ENCODE results near the gene PKDCC. TPM values are rescaled to one million over a fixed set of nuclear protein-coding genes. Genes with fewer than 3 reads are reported as not detected.

The PKDCC gene
- total and polyA plus RNA-seq, 2 experiments from 2014 or later: 1.2 to 9.9 TPM

DNA sequence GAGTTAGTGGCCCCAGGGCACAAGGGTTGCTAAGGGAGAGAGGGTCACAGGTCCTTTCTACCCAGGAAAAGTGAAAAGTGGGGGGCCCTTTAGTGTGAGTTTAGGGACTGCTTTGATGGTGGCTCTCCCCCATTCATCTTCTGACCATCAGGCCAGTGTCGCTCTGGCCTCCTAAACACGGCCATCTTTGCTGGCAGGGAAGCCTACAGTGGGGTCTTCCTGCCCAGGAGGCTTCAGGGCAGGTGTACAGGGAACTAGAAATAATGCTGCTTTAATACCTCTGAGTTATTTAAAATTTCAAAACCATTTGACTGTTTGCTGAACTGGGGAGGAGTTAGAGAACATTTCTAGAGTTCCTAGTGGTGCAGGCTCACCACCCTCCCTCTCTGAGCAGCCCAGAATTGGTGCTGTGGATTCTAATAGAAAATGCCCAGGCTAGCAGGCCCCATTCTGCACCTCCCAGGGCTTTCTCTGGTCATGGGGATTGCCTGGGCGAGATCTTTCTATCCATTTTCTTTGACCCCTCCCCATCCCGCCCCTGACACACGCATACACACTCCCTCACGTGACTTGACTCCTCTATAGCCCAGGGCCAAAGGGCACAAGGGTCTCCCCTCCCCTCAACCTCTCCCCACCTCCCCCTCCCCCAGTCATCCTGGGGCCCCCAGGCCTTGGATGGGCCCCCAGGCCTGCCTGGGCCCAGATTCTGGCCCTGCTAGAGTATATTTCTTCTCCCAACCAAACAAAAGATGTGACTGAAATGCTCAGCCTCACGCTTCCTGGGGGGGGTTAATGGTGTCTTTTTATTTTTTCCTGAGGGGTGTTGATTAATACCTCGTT, 3.1 kb downstream of the PKDCC start:
- TF ChIP-seq EZH2 (IDR thresholded peaks at IDR 0.05; ENCODE audit: insufficient read depth, poor library complexity, severe bottlenecking) (no peak), EZH2phosphoT487 (IDR thresholded peaks at IDR 0.05; ENCODE audit: insufficient read depth, low read depth) (no peak)
- no peaks in the 10 kb centered on the region for H3F3A ChIP-seq (ENCODE audit: insufficient read depth)
- peak; percentile 30 for DNase-seq
- H3K4me2 ChIP-seq (ENCODE audit: unreplicated experiment): peak overlapping the region; percentile 94
- no peaks in the 10 kb centered on the region for H3K9me3 ChIP-seq (ENCODE audit: low read depth)
- H3K9me2 ChIP-seq (ENCODE audit: insufficient read depth): no peaks in the 10 kb centered on the region
- peak overlapping the region; percentile 74; the same call in 1 of the 2 replicates for H2AFZ ChIP-seq
- no peaks in the 10 kb centered on the region for H3K36me3 ChIP-seq (ENCODE audit: low read depth)
- H3K4me3 ChIP-seq: peak overlapping the region; percentile 70; the same call in 1 of the 2 replicates
- peaks cover 18% of the 10 kb centered on the region; the same call in 1 of the 2 replicates for H3K79me2 ChIP-seq (ENCODE audit: insufficient read depth)
- peak overlapping the region; percentile 76 for H3K9ac ChIP-seq
- H3K4me1 ChIP-seq (ENCODE audit: insufficient read depth): peaks cover 21% of the 10 kb centered on the region
- WGBS, 2 experiments (ENCODE audit: low coverage in 1 of 2, low lambda C conversion rate in 2 of 2, missing lambda C conversion rate in 2 of 2): 60% methylated on average over 8 of the region's 8 CpGs
- no peaks in the 10 kb centered on the region for H3K27me3 ChIP-seq (replicated peaks; ENCODE audit: insufficient read depth)
- in situ Hi-C loops (cut with MboI): no loop called here
- no peaks in the 10 kb centered on the region for H4K20me1 ChIP-seq (ENCODE audit: insufficient read depth)
- no peak overlapping the region for H3K27ac ChIP-seq

DNA sequence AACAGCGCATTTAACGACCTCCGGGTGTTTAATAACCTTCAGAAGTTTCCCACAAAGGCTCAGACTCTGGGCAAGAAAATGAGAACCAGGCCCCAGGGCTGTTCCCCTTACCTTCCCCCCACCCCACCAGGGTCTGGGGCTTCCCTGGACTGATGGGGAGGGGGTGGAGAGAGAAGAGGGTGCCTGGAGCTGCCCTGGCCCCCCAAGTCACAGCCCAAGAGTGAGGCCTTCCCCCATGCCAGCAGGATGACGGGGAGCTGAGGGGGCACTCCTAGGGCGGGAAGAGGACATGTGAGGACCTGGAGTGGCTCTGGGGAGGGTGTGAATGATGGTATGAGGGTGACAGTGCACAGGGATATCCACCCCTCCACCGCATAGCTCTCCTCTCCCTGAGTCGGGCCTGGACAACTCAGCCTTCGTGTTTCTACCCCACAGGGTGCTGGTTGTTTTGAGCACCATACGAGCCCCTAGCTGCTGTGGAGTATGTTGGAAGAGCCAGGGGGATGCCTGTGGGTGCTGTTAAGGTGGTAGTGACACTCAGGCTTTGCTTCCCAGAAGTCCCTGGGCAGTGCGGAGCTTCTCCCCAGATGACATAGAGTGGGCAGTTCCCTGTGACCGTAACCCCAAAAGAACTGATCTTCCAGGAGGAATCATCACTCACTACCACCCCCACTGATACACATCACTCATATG, 3.9 kb downstream of the PKDCC start:
- peaks cover 21% of the 10 kb centered on the region for H3K4me1 ChIP-seq (ENCODE audit: insufficient read depth)
- in situ Hi-C loops (cut with MboI): no loop called here
- no peak overlapping the region for H3K4me2 ChIP-seq (ENCODE audit: unreplicated experiment)
- H3K27ac ChIP-seq: no peak overlapping the region
- no peaks in the 10 kb centered on the region for H3K9me2 ChIP-seq (ENCODE audit: insufficient read depth)
- H3F3A ChIP-seq (ENCODE audit: insufficient read depth): no peaks in the 10 kb centered on the region
- TF ChIP-seq EZH2 (IDR thresholded peaks at IDR 0.05; ENCODE audit: insufficient read depth, poor library complexity, severe bottlenecking) (no peak), EZH2phosphoT487 (IDR thresholded peaks at IDR 0.05; ENCODE audit: insufficient read depth, low read depth) (no peak)
- no peak overlapping the region for H3K4me3 ChIP-seq
- H2AFZ ChIP-seq: no peak overlapping the region
- peak overlapping the region; percentile 76; the same call in 1 of the 2 replicates for H3K9ac ChIP-seq
- no peaks in the 10 kb centered on the region for H3K27me3 ChIP-seq (replicated peaks; ENCODE audit: insufficient read depth)
- no peaks in the 10 kb centered on the region for H4K20me1 ChIP-seq (ENCODE audit: insufficient read depth)
- no peaks in the 10 kb centered on the region for H3K36me3 ChIP-seq (ENCODE audit: low read depth)
- WGBS, 2 experiments (ENCODE audit: low coverage in 1 of 2, low lambda C conversion rate in 2 of 2, missing lambda C conversion rate in 2 of 2): 64 to 65% methylated on average over 11 of the region's 11 CpGs
- peaks cover 18% of the 10 kb centered on the region; the same call in 1 of the 2 replicates for H3K79me2 ChIP-seq (ENCODE audit: insufficient read depth)
- H3K9me3 ChIP-seq (ENCODE audit: low read depth): no peaks in the 10 kb centered on the region
- no peak for DNase-seq

DNA sequence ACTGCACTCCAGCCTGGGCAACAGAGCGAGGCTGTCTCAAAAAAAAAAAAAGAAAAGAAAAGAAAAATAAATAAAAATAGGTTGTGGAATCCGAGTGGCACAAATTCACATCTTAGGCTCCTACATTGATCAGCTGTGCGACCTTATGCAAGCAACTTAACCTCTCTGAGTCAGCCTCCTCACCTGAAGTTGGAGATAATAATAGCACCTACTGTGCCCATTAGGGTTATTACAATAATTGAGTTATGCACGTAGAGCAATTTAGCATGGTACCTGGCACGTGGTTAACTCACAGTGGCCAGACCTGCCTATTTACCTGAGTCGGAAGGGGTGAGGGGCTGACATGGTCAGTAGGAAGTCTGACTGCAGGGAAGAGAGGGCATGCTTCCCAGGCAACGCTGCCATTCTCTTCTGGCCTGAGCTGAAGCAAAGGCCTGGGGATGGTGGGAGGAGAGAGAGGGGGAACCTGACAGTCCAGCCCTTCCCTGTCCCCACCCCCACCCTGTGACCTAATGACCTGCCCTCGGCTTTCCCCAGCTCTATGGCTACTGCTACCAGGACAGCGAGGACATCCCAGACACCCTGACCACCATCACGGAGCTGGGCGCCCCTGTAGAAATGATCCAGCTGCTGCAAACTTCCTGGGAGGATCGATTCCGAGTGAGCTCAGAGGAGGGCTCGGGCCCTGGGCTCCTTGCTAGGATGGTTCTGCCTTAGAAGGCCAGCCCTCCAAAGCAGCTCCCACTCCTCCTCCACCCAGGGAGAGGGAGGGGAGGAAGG, 5.1 kb downstream of the PKDCC start:
- Histone ChIP-seq H3F3A (ENCODE audit: insufficient read depth) (no peaks in the 10 kb centered on the region), H3K9me3 (ENCODE audit: low read depth) (no peaks in the 10 kb centered on the region), H3K27me3 (replicated peaks; ENCODE audit: insufficient read depth) (no peaks in the 10 kb centered on the region), H4K20me1 (ENCODE audit: insufficient read depth) (no peaks in the 10 kb centered on the region), H3K4me2 (ENCODE audit: unreplicated experiment) (no peak overlapping the region), H3K4me1 (ENCODE audit: insufficient read depth) (peaks cover 21% of the 10 kb centered on the region), H3K4me3 (no peak overlapping the region), H3K36me3 (ENCODE audit: low read depth) (no peaks in the 10 kb centered on the region), H3K27ac (no peak overlapping the region), H3K9me2 (ENCODE audit: insufficient read depth) (no peaks in the 10 kb centered on the region), H3K79me2 (ENCODE audit: insufficient read depth) (peaks cover 18% of the 10 kb centered on the region; the same call in 1 of the 2 replicates), H3K9ac (no peak overlapping the region), H2AFZ (no peak overlapping the region)
- TF ChIP-seq EZH2phosphoT487 (IDR thresholded peaks at IDR 0.05; ENCODE audit: insufficient read depth, low read depth) (no peak), EZH2 (IDR thresholded peaks at IDR 0.05; ENCODE audit: insufficient read depth, poor library complexity, severe bottlenecking) (no peak)
- no peak for DNase-seq
- in situ Hi-C loops (cut with MboI): no loop called here
- WGBS, 2 experiments (ENCODE audit: low coverage in 1 of 2, low lambda C conversion rate in 2 of 2, missing lambda C conversion rate in 2 of 2): 65 to 66% methylated on average over 14 of the region's 14 CpGs

- Histone ChIP-seq H3K27me3 (replicated peaks; ENCODE audit: insufficient read depth) (no peaks in the 10 kb centered on the region), H3K9ac (no peak overlapping the region), H3K9me2 (ENCODE audit: insufficient read depth) (no peaks in the 10 kb centered on the region), H3K27ac (no peak overlapping the region), H3K4me3 (no peak overlapping the region), H4K20me1 (ENCODE audit: insufficient read depth) (no peaks in the 10 kb centered on the region), H3K4me1 (ENCODE audit: insufficient read depth) (peaks cover 21% of the 10 kb centered on the region), H3K9me3 (ENCODE audit: low read depth) (no peaks in the 10 kb centered on the region), H3K79me2 (ENCODE audit: insufficient read depth) (peaks cover 18% of the 10 kb centered on the region; the same call in 1 of the 2 replicates), H2AFZ (no peak overlapping the region), H3K36me3 (ENCODE audit: low read depth) (no peaks in the 10 kb centered on the region), H3F3A (ENCODE audit: insufficient read depth) (no peaks in the 10 kb centered on the region), H3K4me2 (ENCODE audit: unreplicated experiment) (no peak overlapping the region)
- in situ Hi-C loops (cut with MboI): no loop called here
- 34 to 57% methylated on average over 3 to 6 of the region's 6 CpGs for WGBS, 2 experiments (ENCODE audit: low coverage in 1 of 2, low lambda C conversion rate in 2 of 2, missing lambda C conversion rate in 2 of 2)
- DNase-seq: no peak
- TF ChIP-seq EZH2phosphoT487 (IDR thresholded peaks at IDR 0.05; ENCODE audit: insufficient read depth, low read depth) (no peak), EZH2 (IDR thresholded peaks at IDR 0.05; ENCODE audit: insufficient read depth, poor library complexity, severe bottlenecking) (no peak)
Measured at GRCh38 chr2:42053482-42053790, 5.6 kb downstream of the PKDCC start.
